ENCODE measurements around the gene CDS2. TPM values are rescaled to one million over a fixed set of nuclear protein-coding genes. Genes with fewer than 3 reads are reported as not detected.

CDS2 gene
- total RNA-seq, 1 experiment from 2014 or later: 37.5 TPM

DNA sequence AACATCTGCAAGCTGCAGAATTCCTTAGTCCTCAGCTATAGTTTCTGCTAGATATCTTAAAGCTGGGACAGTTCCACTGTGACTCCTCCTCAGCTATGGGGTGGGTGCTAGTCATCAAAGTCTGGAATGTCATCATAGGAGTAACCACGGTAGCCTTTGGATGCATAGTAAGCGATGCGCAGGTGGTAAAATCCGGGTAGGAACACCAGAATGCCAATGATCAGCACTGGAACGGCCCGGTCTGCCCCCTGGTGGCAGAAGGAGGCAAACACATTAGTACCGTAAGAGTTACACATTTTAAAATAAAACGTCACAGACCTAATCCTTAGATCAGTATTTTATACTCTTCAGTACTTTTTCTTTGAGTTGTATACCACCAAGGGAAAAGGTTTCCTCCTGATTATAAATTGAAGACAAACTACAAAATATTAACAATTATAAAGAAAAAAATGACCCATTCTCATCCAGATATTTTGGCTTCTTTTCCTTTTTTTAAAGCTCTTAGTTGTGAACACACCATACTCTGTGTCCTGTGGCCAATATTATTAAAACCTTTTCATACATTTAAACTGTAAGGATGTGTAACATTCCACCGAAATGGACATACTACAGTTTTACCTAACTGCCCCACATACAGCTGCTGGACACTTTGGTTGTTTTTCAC is 26.0 kb upstream of the CDS2 start:
- H3K9me2 ChIP-seq (ENCODE audit: insufficient read depth): no peaks in the 10 kb centered on the region
- intact Hi-C loops (cut with micrococcal nuclease): loop anchor here (1.0 to 5.0 kb wide), 3 partner anchors 45 to 494 kb away; no protein-coding TSS in a partner anchor
- DNase-seq (ENCODE audit: low read depth, low spot score) (peak; percentile 39), ATAC-seq (peak; percentile 94)
- no peaks in the 10 kb centered on the region for H4K20me1 ChIP-seq (ENCODE audit: insufficient read depth)
- H3K27me3 ChIP-seq (ENCODE audit: insufficient read depth, low read length): no peaks in the 10 kb centered on the region
- ChIA-PET POLR2A (no interaction called here), RAD21 (ENCODE audit: low non-redundant PET in 1 of 2, low total read pairs in 2 of 2, uncharacterized antibody in 2 of 2, unreplicated experiment in 2 of 2) (interaction anchor here in 1 of 2 experiments (0.6 kb wide), 1 partner anchor 43 kb away, joined by 3 read pairs; no protein-coding TSS in a partner anchor), CTCF (interaction anchor here (0.6 to 2.2 kb wide), 16 partner anchors 19 to 494 kb away, joined by 3 to 11 read pairs (median 4); partner anchors contain the start of genes CDS2 and PCNA)
- no TSS peak for BruUV-seq (replicated peaks)
- no peak overlapping the region for H3K4me3 ChIP-seq (replicated peaks in 1 of 2; ENCODE audit: low read depth in 1 of 2, low read length in 2 of 2)
- peak overlapping the region; percentile 41; the same call in 1 of the 2 replicates for H3K27ac ChIP-seq (ENCODE audit: low read depth, low read length)
- H3K4me1 ChIP-seq (ENCODE audit: control insufficient read depth in 1 of 2, insufficient read depth in 2 of 2, low read length in 2 of 2): no peaks in the 10 kb centered on the region
- no peak for TF ChIP-seq SP1 (IDR thresholded peaks at IDR 0.05; ENCODE audit: low read depth)
- TF ChIP-seq RAD21 (IDR thresholded peaks at IDR 0.05; ENCODE audit: low read depth): peak; percentile 85
- no peak for TF ChIP-seq POLR2A (IDR thresholded peaks at IDR 0.05; ENCODE audit: borderline replicate concordance, extremely low read depth, insufficient read depth, insufficient read length)
- no peak for TF ChIP-seq SIN3A (IDR thresholded peaks at IDR 0.05; ENCODE audit: low read depth)
- TF ChIP-seq CEBPB (IDR thresholded peaks at IDR 0.05; ENCODE audit: low read depth): no peak
- TF ChIP-seq ZFX (IDR thresholded peaks at IDR 0.05): no peak
- no peak for TF ChIP-seq FOSL1 (IDR thresholded peaks at IDR 0.05; ENCODE audit: low read depth)
- no peak for TF ChIP-seq YY1 (IDR thresholded peaks at IDR 0.05; ENCODE audit: extremely low read depth, insufficient replicate concordance, low read depth, low read length)
- TF ChIP-seq CTCF (IDR thresholded peaks at IDR 0.05 in 2 of 3, conservative IDR thresholded peaks at IDR 0.05 in 1 of 3; ENCODE audit: borderline replicate concordance in 1 of 3, insufficient read depth in 1 of 3, low read depth in 2 of 3, low read length in 2 of 3): peak; percentile 71 to 87 (median 73)
- no peak for TF ChIP-seq ZNF274 (IDR thresholded peaks at IDR 0.05; ENCODE audit: low read depth, low read length)
- TF ChIP-seq TCF7L2 (IDR thresholded peaks at IDR 0.05; ENCODE audit: borderline replicate concordance, extremely low read depth, insufficient read depth, insufficient read length): no peak
- TF ChIP-seq, protein P1, sequence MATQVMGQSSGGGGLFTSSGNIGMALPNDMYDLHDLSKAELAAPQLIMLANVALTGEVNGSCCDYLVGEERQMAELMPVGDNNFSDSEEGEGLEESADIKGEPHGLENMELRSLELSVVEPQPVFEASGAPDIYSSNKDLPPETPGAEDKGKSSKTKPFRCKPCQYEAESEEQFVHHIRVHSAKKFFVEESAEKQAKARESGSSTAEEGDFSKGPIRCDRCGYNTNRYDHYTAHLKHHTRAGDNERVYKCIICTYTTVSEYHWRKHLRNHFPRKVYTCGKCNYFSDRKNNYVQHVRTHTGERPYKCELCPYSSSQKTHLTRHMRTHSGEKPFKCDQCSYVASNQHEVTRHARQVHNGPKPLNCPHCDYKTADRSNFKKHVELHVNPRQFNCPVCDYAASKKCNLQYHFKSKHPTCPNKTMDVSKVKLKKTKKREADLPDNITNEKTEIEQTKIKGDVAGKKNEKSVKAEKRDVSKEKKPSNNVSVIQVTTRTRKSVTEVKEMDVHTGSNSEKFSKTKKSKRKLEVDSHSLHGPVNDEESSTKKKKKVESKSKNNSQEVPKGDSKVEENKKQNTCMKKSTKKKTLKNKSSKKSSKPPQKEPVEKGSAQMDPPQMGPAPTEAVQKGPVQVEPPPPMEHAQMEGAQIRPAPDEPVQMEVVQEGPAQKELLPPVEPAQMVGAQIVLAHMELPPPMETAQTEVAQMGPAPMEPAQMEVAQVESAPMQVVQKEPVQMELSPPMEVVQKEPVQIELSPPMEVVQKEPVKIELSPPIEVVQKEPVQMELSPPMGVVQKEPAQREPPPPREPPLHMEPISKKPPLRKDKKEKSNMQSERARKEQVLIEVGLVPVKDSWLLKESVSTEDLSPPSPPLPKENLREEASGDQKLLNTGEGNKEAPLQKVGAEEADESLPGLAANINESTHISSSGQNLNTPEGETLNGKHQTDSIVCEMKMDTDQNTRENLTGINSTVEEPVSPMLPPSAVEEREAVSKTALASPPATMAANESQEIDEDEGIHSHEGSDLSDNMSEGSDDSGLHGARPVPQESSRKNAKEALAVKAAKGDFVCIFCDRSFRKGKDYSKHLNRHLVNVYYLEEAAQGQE (IDR thresholded peaks at IDR 0.05; ENCODE audit: low read depth): no peak
- no peak for TF ChIP-seq POLR2AphosphoS5 (IDR thresholded peaks at IDR 0.05; ENCODE audit: low read depth, low read length)
- TF ChIP-seq JUND (IDR thresholded peaks at IDR 0.05): no peak
- TF ChIP-seq CBX3 (IDR thresholded peaks at IDR 0.05; ENCODE audit: low read depth): no peak
- TF ChIP-seq EGR1 (IDR thresholded peaks at IDR 0.05; ENCODE audit: low read depth): no peak
- peaks cover 13% of the 10 kb centered on the region; the same call in 1 of the 2 replicates for H3K79me2 ChIP-seq (ENCODE audit: insufficient read depth, low read length)
- peaks cover 33 to 35% of the 10 kb centered on the region in 2 experiments; a peak in 3 of 4 replicates for H3K36me3 ChIP-seq (ENCODE audit: control insufficient read depth in 1 of 2, insufficient read depth in 2 of 2, low read length in 2 of 2)
- no peak overlapping the region for H2AFZ ChIP-seq (ENCODE audit: low read depth, low read length, poor library complexity, severe bottlenecking)
- H3K9ac ChIP-seq (ENCODE audit: low read length): no peak overlapping the region
- no peak overlapping the region for H3K4me2 ChIP-seq (ENCODE audit: low read length)
- H3K9me3 ChIP-seq (ENCODE audit: control insufficient read depth in 1 of 2, insufficient read depth in 1 of 2, low read depth in 1 of 2, low read length in 2 of 2): no peaks in the 10 kb centered on the region
